Measurements from ENCODE around the gene DAP. TPM values are rescaled to one million over a fixed set of nuclear protein-coding genes. Genes with fewer than 3 reads are reported as not detected.

DAP gene
- total RNA-seq, 1 donor from 2014 or later, result 235 TPM

DNA sequence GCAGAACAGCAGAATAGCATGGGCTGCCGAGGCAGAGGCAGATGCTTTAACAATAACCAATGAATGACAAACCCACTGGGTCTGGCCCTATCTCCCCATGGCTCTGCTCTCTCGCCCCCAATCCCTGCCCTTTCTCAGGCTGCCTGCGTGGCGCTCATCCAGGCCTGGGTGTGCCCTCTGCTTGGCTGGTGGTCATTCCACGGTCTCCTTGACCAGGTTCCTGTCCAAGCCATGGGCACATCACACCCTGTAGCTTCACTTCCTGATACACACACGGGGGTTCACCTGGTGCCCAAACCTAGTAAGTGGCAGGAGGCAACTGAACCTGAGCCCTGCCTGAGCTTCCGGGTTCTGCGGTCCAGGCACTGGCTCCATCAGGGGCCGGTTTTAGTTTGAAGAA is 87.6 kb downstream of the DAP start:
- Mint-ChIP-seq H3K4me1 (ENCODE audit: low read depth) (peaks cover 7% of the 10 kb centered on the region), H3K36me3 (ENCODE audit: low read depth) (peaks cover 18% of the 10 kb centered on the region), H3K9me3 (ENCODE audit: low read depth) (peaks cover 12% of the 10 kb centered on the region), H3K4me3 (ENCODE audit: unreplicated experiment) (no peak overlapping the region), H3K27ac (ENCODE audit: unreplicated experiment) (no peak overlapping the region), H3K27me3 (ENCODE audit: low read depth) (no peaks in the 10 kb centered on the region)
- TF ChIP-seq, protein P1, sequence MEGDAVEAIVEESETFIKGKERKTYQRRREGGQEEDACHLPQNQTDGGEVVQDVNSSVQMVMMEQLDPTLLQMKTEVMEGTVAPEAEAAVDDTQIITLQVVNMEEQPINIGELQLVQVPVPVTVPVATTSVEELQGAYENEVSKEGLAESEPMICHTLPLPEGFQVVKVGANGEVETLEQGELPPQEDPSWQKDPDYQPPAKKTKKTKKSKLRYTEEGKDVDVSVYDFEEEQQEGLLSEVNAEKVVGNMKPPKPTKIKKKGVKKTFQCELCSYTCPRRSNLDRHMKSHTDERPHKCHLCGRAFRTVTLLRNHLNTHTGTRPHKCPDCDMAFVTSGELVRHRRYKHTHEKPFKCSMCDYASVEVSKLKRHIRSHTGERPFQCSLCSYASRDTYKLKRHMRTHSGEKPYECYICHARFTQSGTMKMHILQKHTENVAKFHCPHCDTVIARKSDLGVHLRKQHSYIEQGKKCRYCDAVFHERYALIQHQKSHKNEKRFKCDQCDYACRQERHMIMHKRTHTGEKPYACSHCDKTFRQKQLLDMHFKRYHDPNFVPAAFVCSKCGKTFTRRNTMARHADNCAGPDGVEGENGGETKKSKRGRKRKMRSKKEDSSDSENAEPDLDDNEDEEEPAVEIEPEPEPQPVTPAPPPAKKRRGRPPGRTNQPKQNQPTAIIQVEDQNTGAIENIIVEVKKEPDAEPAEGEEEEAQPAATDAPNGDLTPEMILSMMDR (IDR thresholded peaks at IDR 0.05), result no peak
- peak; percentile 46 for DNase-seq (ENCODE audit: low spot score)

DNA sequence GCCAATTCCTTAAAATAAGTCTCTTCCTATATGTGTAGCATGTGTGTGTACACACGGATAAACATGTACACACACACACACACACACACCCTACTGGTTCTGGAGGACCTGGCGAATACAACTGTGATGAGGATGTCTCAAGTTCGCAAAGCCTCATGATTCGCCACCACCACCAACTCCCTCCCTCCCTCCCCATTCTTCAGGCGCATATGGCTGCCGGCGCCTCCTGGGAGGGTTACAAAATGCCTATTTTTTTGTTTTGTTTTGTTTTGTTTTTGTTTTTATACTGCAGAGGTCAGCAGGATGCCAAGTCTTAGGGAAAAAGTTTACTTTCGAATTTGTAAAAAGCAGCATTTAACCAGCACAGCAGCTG is 88.0 kb downstream of the DAP start:
- H3K9me3 Mint-ChIP-seq (ENCODE audit: low read depth), result peaks cover 13% of the 10 kb centered on the region
- H3K27ac Mint-ChIP-seq (ENCODE audit: unreplicated experiment), result no peak overlapping the region
- peaks cover 16% of the 10 kb centered on the region for H3K36me3 Mint-ChIP-seq (ENCODE audit: low read depth)
- H3K27me3 Mint-ChIP-seq (ENCODE audit: low read depth), result no peaks in the 10 kb centered on the region
- no peak overlapping the region for H3K4me3 Mint-ChIP-seq (ENCODE audit: unreplicated experiment)
- TF ChIP-seq, protein P1 (IDR thresholded peaks at IDR 0.05), result no peak
- no peak for DNase-seq (ENCODE audit: low spot score)
- peaks cover 3% of the 10 kb centered on the region for H3K4me1 Mint-ChIP-seq (ENCODE audit: low read depth)

DNA sequence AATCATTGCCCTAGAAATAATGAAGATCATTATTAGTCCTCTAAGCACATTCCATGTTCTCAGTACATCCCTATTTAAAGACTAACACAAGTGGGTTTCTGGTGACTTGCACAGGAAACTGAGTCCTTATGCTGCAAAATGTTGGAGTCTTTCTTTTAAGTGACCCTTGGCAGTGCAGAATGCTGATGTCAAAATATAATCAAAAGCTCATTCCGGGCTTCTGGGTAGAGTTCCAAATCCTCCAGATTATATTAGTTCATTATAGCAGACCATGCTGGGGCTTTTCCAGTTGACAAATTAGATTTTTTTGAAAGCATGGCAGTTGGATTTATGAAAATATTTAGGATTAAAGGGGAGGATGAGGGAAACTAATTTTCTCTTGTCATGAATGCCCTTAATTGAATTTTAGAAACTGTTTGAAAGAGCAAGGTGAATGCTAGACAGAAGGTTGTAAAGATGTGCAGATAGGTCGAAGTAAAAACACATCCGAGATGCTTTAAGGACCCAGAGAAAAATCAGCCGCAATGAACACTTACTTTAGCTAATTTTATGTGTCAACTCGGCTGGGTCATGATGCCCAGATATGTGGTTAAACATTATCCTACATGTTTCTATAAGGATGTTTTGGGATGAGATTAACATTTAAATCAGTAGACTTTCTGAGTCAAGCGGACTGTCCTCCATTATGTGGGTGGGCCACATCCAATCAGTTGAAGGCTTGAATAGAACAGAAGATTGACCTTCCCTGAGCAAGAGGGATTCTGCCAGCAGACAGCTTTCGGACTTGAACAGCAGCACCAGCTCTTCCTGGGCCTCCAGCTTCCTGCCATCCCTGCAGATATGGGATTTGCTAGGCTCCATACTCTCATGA is 88.7 kb downstream of the DAP start:
- DNase-seq (ENCODE audit: low spot score), result peak; percentile 9
- Mint-ChIP-seq H3K4me3 (ENCODE audit: unreplicated experiment) (no peak overlapping the region), H3K9me3 (ENCODE audit: low read depth) (peaks cover 11% of the 10 kb centered on the region), H3K4me1 (ENCODE audit: low read depth) (no peaks in the 10 kb centered on the region), H3K36me3 (ENCODE audit: low read depth) (peaks cover 9% of the 10 kb centered on the region), H3K27me3 (ENCODE audit: low read depth) (no peaks in the 10 kb centered on the region), H3K27ac (ENCODE audit: unreplicated experiment) (no peak overlapping the region)
- TF ChIP-seq, protein P1 (IDR thresholded peaks at IDR 0.05), result no peak

DNA sequence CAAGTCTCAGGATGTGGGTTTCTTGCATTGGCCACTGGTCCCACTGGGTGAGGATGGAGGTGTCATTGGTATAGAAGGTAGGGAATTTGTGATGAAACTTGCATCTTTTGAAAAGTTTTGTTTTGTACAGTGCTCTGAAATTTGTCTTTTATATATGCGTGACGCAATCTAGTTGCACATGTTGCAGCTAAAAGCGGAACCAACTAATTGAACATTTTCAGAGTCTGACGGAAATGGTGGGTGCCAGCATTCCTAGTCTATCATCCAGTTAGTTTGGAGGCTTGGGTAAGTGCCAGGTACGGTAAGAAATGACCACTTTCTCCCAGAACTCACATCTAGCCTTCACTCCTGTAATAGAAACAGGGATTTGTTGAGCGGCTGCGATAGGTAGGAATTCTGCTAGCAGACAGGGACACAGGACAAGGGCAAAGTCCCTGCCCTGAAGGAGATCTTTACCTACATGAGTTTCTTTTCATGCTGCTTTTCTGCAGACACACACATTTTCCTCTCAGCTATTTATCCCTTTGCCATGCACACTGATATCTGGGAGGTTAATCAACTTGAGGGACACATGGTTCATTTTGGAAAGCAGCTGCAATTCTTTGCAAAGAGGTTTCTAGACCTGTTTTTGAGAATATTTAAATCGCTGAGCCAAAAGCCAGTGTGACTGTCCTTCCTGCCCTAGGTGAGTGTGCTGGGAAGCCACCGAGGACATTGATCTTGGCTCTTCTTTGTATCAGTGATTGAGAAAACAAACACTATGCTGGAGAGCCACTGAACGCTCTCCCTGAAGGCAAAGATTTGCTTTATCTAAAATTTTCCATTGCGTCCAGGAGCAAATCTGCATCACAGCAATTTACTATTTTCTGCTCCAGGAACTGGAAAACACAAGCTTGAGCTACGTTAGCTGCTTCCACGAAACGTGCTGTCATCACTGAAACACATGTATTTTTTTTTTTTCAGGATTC is 89.7 kb downstream of the DAP start:
- peaks cover 6% of the 10 kb centered on the region for H3K9me3 Mint-ChIP-seq (ENCODE audit: low read depth)
- peaks cover 2% of the 10 kb centered on the region for H3K36me3 Mint-ChIP-seq (ENCODE audit: low read depth)
- no peak overlapping the region for H3K27ac Mint-ChIP-seq (ENCODE audit: unreplicated experiment)
- DNase-seq (ENCODE audit: low spot score), result no peak
- no peaks in the 10 kb centered on the region for H3K27me3 Mint-ChIP-seq (ENCODE audit: low read depth)
- H3K4me1 Mint-ChIP-seq (ENCODE audit: low read depth), result no peaks in the 10 kb centered on the region
- no peak overlapping the region for H3K4me3 Mint-ChIP-seq (ENCODE audit: unreplicated experiment)
- TF ChIP-seq, protein P1 (IDR thresholded peaks at IDR 0.05), result no peak

DNA sequence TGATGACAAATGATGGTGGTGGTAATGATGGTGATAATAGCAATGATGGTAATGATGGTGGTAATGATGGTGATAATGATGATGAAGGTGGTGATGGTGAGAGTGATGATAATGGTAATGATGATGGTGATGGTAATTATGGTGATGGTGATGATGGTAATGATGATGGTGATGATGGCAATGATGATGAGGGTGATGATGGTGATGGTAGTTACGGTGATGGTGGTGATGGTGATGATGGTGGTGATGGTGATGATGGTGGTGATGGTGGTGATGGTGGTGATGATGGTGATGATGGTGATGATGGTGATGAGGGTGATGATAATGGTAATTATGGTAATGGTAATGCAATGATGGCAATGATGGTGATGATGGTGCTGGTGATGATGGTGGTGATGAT is 91.1 kb downstream of the DAP start:
- no peak overlapping the region for H3K4me3 Mint-ChIP-seq (ENCODE audit: unreplicated experiment)
- no peaks in the 10 kb centered on the region for H3K27me3 Mint-ChIP-seq (ENCODE audit: low read depth)
- H3K27ac Mint-ChIP-seq (ENCODE audit: unreplicated experiment), result no peak overlapping the region
- DNase-seq (ENCODE audit: low spot score), result no peak
- no peaks in the 10 kb centered on the region for H3K36me3 Mint-ChIP-seq (ENCODE audit: low read depth)
- no peaks in the 10 kb centered on the region for H3K4me1 Mint-ChIP-seq (ENCODE audit: low read depth)
- TF ChIP-seq, protein P1 (IDR thresholded peaks at IDR 0.05), result no peak
- H3K9me3 Mint-ChIP-seq (ENCODE audit: low read depth), result peaks cover 6% of the 10 kb centered on the region
